GM18507 (cell line): Measurements from ENCODE around the gene ARHGAP19.
"Not testable (repeated sequence)": the region's sequence is repeated elsewhere in the genome, so short reads cannot be mapped to it uniquely, and the experiment has no call there.

Source experiments
- DNase-seq: peaks from one replicate; pipeline ENCODE4 v3.0.0; 2011; ENCODE audit warnings: low read depth; ENCODE audit not compliant: insufficient read length; ENCODE audit errors: extremely low spot score
- FAIRE-seq: peaks from 2 replicates; lab custom pipeline; 2011; peaks lifted over from hg19 to GRCh38; lab: Jason Lieb, UNC

Gene ARHGAP19

DNA sequence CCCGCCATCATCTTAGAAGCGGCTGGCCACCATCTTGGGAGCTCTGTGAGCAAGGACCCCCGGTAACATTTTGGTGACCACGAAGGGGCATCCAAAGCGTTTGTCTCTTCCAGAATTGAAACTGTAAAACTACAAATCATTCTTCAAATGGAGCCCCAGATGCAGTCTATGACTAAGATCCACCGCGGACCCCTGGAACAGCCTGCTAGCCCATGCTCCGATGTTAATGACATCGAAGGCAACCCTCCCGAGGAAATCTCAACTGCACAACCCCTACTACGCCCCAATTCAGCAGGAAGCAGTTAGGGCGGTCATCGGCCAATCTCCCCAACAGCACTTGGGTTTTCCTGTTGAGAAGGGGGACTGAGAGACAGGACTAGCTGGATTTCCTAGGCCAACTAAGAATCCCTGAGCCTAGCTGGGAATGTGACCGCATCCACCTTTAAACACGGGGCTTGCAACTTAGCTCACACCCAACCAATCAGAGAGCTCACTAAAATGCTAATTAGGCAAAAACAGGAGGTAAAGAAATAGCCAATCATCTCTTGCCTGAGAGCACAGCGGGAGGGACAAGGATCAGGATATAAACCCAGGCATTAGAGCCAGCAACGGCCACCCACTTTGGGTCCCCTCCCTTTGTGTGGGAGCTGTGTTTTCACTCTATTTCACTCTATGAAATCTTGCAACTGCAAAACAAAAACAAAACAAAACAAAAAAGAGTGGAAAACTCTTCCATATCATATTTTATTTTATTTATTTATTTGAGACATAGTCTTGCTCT lies 1.7 kb downstream of the ARHGAP19 start:
- not testable (repeated sequence) for DNase-seq, FAIRE-seq

DNA sequence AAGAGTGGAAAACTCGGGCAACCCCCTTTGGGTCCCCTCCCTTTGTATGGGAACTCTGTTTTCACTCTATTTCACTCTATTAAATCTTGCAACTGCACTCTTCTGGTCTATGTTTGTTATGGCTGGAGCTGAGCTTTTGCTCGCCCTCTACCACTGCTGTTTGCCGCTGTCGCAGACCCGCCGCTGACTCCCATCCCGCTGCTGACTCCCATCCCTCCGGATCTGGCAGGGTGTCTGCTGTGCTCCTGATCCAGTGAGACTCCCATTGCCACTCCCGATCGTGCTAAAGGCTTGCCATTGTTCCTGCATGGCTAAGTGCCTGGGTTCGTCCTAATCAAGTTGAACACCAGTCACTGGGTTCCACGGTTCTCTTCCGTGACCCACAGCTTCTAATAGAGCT lies 2.4 kb downstream of the ARHGAP19 start:
- FAIRE-seq, DNase-seq: not testable (repeated sequence)

DNA sequence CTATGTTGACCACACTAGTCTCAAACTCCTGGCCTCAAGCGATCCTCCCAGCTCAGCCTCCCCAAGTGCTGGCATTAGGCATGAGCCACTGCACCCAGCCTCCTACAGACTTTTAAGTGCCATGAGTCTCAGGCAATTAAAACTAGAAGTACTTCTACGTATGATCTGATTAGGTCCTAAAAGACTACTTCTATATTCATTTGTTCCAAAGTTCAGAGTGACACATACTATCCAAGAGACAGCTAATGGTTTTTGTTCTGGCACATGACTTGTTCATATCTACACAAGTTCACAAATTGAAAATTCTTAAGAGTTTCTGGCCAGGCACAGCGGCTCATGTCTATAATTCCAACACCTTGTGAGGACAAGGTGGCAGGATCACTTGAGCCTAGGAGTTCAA lies 11.7 kb downstream of the ARHGAP19 start:
- DNase-seq (no peak), FAIRE-seq (no peak)

DNA sequence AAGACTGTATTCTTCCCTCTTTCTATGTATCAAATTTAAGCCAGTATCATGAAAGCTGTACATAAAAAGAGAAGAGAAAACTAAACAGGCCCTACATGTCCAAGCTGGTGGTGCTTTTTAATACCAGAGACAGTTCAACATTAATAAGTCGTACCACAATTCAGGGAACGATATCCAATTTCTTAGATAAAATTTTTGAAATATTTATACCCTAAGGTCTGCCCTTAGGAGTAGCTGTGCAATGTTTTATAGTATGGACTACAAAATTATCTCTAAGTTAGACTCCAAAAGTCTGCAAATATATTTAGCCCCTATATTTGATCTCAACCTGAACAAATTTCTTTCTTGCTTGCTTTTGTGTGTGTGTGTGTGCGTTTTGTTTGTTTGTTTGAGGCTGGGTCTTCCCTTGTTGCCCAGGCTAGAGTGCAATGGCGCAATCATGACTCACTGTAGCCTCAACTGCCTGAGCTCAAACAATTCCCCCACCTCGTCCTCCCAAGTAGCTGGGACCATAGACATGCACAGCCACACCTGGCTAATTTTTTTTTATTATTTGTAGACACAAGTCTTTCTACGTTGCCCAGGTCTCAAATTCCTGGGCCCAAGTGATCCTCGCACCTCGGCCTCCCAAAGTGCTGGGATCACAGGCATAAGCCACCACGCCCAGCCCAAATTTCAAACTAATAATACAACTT lies 13.2 kb downstream of the ARHGAP19 start:
- FAIRE-seq (no peak), DNase-seq (no peak)

DNA sequence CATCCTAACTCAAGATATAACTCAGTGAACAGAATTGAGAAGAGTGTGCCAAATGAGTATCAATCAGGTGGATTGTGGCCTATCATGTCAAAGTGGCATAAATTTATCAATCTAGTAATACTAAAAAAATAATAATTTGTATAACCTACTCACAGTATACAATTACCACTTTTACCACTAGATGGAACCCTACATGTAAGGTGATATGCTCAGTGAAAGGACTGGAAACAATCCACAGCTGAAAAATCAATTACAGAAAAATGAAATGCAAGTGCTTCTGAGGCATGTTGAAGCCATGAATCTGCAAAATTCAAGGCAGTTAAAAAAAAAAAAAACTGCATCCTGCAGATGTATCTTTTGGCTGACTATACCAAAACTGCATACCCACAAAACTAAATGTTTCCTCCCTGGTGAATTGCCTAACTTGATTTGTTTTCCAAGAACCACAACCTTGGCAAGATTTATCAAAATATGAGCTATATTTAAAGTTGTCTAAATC lies 13.9 kb downstream of the ARHGAP19 start:
- peak; percentile 47 for FAIRE-seq
- DNase-seq = no peak

DNA sequence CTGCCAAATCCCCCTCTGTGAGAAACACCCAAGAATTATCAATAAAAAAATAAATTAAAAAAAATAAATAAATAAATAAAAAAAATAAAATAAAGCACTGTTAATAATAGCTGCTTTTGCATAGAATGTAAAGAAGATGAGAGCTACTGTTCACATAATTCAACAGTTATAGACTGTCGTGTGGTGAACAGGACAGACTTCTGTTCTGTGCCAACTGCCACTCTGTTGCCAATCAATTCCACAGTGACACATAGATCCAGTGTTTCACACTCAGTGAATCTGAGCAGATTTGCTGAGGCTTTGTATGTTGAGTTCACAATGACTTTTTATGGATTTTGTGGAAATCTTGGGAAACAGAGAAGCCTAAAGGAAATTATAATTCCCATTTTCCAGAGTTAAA lies 14.9 kb downstream of the ARHGAP19 start:
- DNase-seq (no peak), FAIRE-seq (no peak)

DNA sequence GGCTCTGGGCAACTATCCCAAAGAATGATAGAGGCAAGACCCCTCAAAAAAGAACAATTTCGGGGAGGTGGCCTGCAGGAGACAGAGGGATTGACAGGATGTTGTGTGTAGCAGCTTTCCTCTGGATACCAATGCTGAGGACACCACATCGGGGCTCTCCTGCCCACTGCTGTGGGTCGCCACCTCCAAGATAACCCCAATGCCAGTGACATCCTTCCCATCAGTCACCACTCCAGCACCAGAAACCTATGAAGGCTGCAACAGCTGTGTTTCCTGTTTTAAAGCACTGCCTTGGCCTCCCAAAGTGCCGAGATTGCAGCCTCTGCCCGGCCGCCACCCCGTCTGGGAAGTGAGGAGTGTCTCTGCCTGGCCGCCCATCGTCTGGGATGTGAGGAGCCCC lies 17.6 kb downstream of the ARHGAP19 start:
- FAIRE-seq (no peak), DNase-seq (no peak)

DNA sequence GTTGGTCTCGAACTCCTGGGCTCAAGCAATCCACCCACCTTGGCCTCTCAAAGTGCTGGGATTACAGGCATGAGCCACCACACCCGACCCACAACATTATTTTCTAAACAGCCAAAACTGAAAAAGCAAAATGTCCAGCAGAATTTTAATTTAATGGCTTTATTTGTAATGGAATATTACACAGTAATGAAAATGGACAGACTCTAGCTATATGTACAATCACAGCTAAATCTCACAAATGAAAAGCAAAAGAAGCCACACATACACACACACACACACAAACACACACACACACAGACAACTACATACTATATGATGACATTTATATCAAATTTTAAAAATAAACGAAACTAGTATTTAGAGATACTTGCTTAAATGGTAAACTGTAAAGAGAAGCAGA lies 18.7 kb downstream of the ARHGAP19 start:
- no peak for DNase-seq
- FAIRE-seq = no peak

DNA sequence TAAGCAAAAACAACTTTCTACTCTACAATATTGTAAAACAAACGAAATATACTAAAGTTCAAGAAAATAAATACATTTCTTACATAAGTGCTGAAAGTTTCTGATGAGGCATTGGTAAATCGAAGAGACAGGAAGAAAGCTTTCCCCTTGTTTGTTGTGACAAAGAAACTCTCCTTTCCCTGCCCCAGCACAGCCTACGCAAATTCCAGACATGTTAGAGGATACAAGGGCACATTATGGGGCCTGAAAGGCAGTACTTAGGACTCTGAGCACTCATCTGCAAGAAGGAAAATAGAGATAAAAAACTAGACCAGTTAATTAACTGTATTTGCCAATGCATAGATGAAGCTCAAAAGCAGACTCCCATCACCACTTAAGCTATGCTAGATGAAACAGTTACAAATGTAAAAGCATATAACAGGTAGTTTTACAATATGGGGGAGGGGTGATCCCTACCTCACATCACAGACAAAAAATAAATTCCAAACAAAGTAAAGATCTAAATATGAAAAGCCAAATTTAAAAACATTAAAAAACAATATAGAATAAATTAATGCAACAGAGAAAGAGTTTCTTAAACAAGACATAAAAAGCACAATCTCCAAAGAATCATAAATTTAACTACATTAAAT lies 21.8 kb downstream of the ARHGAP19 start:
- FAIRE-seq = no peak
- no peak for DNase-seq

DNA sequence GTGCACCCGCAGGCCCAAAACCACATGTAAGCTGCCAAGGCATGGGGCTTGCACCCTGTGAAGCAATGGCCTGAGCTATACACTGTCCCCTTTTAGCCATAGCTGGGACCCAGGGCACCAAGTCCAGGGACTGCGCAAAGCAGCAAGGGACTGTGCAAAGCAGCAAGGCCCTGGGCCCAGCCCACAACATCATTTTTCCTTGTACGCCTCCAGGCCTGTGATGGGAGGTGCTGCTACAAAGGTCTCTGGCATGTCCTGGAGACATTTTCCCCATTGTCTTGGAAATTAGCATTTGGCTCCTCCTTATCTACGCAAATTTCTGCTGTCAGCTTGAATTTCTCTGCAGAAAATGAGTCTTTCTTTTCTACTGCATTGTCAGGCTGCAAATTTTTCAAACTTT lies 24.8 kb downstream of the ARHGAP19 start:
- FAIRE-seq (no peak), DNase-seq (no peak)

DNA sequence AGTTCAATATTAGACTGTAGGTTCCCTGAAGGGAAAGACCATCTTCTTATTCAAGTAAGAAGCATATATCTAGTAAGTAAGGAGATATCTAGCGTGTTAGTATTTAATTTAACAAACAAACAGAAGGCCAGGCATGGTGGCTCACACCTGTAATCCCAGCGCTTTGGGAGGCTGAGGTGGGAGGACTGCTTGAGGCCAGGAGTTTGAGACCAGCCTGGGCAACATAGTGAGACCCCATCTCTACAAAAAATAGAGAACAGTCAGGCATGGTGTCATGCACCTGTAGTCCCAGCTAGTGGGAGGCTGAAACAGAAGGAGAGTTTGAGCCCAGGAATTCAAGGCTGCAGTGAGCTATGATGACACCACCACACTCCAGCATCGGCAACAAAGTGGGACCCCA lies 27.3 kb downstream of the ARHGAP19 start:
- DNase-seq, FAIRE-seq: not testable (repeated sequence)

DNA sequence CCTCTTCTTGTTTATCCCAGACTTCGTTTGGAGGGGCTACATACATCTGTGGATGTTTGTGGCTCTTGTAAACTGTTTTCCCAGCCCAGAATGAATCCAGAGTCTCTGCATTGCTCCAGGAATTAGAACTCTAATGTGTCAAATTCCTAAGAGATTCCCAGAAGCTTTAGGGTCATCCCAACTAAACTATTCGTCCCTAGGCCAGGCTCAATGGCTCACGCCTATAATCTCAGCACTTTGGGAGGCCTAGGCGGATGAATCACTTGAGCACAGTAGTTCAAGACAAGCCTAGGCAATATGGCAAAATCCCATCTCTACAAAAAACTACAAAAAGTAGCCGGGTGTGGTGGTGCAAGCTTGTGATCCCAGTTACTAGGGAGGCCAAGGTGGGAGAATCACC lies 28.5 kb downstream of the ARHGAP19 start:
- FAIRE-seq = no peak
- no peak for DNase-seq

DNA sequence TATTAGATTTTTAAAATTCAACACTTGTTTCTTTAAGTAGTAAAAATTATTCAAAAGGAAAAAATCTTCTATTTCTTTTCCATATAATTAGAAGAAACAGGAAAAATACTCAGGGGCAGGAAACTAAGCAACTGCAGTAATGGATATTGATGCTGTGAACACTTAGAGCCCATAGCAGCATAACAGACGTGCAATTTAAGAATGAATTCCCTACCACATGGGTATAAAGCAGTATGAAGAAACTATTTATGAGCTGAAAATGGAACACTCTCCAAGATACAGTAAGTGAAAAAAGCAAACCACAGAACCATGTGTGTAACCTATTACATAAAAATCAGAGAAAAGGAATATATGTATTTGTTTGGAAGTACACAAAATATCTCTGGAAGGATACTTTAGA lies 30.8 kb downstream of the ARHGAP19 start:
- no peak for DNase-seq
- no peak for FAIRE-seq

DNA sequence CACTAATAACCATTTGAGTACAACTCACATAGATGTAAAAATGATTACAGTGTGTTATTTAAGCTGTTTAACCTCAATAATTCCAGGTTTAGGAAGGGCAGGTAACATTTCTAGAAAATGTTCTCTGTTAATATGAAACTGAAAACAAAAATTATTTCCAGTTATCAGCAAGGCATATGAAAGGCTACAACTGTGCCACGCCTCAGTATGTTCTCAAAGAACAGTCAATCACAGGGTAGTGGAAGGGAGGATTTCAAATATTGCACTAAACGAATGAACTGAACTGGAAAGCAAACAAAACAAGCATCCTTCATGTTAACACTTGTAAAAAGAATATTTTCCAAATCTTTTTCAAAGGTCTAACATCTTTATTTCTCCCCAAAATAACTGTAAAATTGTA lies 31.3 kb downstream of the ARHGAP19 start:
- FAIRE-seq (peak; percentile 9), DNase-seq (no peak)

DNA sequence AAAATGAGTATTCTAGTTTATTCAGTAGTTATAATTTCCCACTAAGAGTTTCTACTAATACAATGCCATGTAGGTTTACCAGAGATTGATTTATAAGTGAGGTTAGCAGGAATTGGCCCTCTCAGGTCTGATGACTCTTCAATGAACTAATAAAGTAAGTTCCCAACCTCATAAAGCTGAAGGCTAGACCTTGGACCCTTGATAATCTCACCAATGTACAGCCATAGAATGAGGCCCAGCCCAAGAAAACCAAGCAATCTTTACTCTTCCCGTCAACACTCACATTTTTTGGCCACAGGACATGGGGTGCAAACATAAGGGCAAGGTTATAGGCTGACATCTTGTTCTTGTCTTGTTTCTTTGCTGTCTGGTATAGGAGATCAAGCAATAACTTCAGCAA lies 33.3 kb downstream of the ARHGAP19 start:
- DNase-seq = no peak
- FAIRE-seq = no peak

DNA sequence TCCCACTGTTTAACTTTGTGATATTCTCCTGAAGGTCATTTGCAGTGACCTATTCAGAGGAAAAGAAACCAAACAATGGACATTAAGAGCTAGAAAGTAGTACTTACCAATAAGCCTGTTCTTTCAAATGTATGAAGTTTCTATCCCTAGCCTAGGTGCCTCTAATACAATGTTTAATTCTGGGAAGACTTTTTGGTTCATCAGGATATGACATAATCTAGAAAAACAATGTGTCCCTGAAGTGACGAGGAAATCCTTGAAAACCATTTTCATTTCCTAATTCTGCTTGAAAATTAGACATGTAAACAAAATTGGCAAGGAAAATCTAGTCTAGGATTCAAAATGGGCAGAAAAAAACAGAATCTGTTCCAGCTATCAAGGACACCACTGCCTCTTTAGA lies 36.1 kb downstream of the ARHGAP19 start:
- FAIRE-seq (no peak), DNase-seq (no peak)

DNA sequence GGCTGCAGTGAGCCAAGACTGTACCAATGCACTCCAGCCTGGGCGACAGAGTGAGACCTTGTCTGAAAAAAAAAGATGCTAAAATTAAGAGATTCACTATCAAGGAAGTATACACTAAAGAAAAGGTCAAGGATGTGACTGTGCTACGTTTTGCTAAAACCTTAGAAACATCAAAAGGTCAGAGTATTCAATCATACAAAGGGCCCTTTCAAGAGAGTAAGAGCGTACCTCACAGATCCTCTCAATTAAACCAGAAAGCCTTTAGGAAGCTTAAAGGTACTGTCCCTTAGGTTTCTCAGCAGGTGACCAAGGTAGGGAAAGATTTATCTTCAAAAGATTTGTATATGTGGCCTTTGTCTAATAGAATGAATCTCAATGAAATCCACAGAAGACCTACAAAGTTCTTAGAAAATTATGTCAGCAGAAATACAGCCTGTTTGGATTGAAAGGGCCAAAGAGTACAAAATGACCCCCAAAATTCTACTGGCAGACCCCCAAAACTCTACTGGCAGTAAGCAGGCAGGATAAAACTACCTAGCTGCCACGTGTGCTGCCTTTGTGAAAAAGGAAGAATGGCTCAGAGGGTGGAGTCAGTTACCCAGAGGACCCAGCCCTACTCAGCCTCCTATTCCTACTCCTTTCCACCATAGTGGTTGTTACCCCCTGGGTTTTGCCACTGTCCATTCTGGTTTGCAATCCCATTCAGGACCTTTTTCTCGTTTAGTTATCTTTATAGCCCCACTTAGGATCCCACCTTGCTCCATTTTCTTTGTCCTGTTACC lies 36.7 kb downstream of the ARHGAP19 start:
- no peak for FAIRE-seq
- DNase-seq = no peak

DNA sequence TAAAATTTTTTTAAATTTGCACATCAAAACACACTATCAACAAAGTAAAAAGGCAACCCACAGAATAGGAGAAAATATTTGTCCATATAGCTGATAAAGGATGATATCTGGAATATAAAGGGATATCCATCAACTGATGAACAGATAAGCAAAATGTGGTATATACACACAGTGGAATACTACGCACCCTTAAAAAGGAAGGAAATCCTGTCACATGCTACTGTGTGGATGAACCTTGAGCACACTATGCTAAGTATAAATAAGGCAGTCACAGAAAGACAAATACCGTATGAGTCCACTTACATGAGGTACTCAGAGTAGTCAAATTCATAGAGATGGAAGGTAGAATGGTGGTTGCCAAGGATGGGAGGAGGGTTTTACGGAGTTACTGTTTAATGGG lies 37.7 kb downstream of the ARHGAP19 start:
- no peak for FAIRE-seq
- DNase-seq = no peak

DNA sequence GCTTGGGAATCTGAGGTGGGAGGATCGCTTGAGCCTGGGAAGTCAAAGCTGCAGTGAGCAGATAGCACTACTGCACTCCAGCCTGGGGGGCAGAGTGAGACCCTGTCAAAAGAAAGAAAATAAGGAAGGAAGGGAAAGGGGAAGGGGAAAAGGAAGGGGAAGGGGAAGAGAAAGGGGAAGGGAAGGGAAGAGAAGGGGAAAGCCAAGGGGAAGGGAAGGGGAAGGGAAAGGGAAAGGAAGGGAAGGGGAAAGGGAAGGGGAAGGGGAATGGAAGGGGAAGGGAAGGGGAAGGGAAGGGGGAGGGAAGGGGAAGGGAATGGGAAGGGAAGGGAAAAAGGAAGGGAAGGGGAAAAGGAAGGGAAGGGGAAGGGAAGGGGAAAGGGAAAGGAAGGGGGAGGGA lies 41.5 kb downstream of the ARHGAP19 start:
- no peak for DNase-seq
- no peak for FAIRE-seq

DNA sequence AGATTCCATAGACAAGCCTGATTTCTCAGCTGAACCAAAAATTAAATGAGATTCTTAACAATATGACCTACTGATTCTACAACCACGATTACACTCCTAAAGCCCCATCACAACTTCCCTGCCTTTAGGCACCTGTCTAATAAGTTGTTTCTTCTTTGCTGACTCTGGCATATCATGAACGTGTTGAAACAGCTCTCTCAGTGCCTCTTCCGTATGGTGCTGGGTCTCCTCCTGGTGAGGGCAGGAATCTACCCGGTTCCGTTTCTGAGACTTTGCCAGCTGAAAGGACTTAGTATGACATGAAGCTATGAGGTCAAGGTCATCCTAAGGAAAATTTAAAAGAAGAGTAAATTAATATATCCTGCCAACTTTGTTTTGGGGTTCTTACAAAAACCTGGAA lies 48.6 kb downstream of the ARHGAP19 start:
- no peak for DNase-seq

More for the DNA sequence above, 48.6 kb downstream of the ARHGAP19 start:
- FAIRE-seq = no peak
